T-cell (primary cell): ENCODE results near the gene CD58. TPM values are rescaled to one million over a fixed set of nuclear protein-coding genes. Genes with fewer than 3 reads are reported as not detected.
"Not testable (repeated sequence)": the region's sequence is repeated elsewhere in the genome, so short reads cannot be mapped to it uniquely, and the experiment has no call there.

Experiments used
- ATAC-seq, 4 experiments: fragments of 200-7000 bp in 3 of 4; fragments of 150-1000 bp in 1 of 4; cut with Tn5 transposase; replicated peaks in 1 of 4; 1 replicate in 3 of 4; 2 replicates in 1 of 4; pipeline ENCODE4 v1.10.0; 2021; ENCODE audit warnings: moderate library complexity in 3 of 4, mild to moderate bottlenecking in 2 of 4, moderate number of reproducible peaks in 1 of 4
- CTCF ChIA-PET, 2 donors: fragments of 300-600 bp; sonication (Branson Sonifier 250); formaldehyde crosslinking; loops; one replicate each; lab custom pipeline; 2022; ENCODE audit warnings: antibody characterized with exemption in 2 of 2; lab: Charles Lee
- POLR2A ChIA-PET, 2 donors: fragments of 300-600 bp; sonication (Branson Sonifier 250); formaldehyde crosslinking; loops; one replicate each; lab custom pipeline; 2022; ENCODE audit warnings: antibody characterized with exemption in 2 of 2; lab: Charles Lee
- DNase-seq, 35 experiments: peaks; one replicate each; pipeline versions ENCODE4 v3.0.0 to v3.0.0-alpha.2; 2013 to 2023
- H3K27ac ChIP-seq: one replicate; pipeline ENCODE4 v1.5.1; 2013; ENCODE audit warnings: low read length
- H3K27me3 ChIP-seq, 2 experiments: replicated peaks in 1 of 2; 1 replicate in 1 of 2; 2 replicates in 1 of 2; pipeline versions ENCODE4 v1.6.1 to v1.7.0; 2013; ENCODE audit warnings: low read length in 1 of 2, mixed read lengths in 1 of 2; ENCODE audit not compliant: control insufficient read depth in 2 of 2, insufficient read depth in 2 of 2; ENCODE audit errors: extremely low read depth in 1 of 2
- H3K36me3 ChIP-seq, 2 donors: 1 replicate in 1 of 2; 2 replicates in 1 of 2; pipeline versions ENCODE4 v1.6.1 to v1.7.0; 2013; ENCODE audit warnings: low read length in 1 of 2; ENCODE audit not compliant: control insufficient read depth in 2 of 2, insufficient read depth in 1 of 2; ENCODE audit errors: extremely low read depth in 1 of 2
- H3K4me1 ChIP-seq, 2 experiments: 1 replicate in 1 of 2; 2 replicates in 1 of 2; pipeline versions ENCODE4 v1.6.1 to v1.7.0; 2013; ENCODE audit warnings: low read length in 2 of 2, mixed read lengths in 1 of 2; ENCODE audit not compliant: insufficient read depth in 2 of 2, control insufficient read depth in 1 of 2; ENCODE audit errors: extremely low read depth in 1 of 2
- H3K4me3 ChIP-seq, 2 donors: 1 replicate in 1 of 2; 2 replicates in 1 of 2; pipeline versions ENCODE4 v1.5.1 to v1.7.0; 2013; ENCODE audit warnings: mild to moderate bottlenecking in 2 of 2, low read length in 1 of 2, moderate library complexity in 1 of 2; ENCODE audit not compliant: control insufficient read depth in 1 of 2; ENCODE audit errors: extremely low read depth in 1 of 2
- H3K9me3 ChIP-seq: 2 replicates; pipeline ENCODE4 v1.7.0; 2013
- H3K27ac Mint-ChIP-seq, 2 donors: one replicate each; pipeline ENCODE4 v1.8.0; 2020 to 2021; ENCODE audit warnings: mild to moderate bottlenecking in 2 of 2, mixed read lengths in 2 of 2
- H3K27me3 Mint-ChIP-seq, 2 donors: one replicate each; pipeline ENCODE4 v1.8.0; 2021 to 2022; ENCODE audit warnings: mixed read lengths in 2 of 2
- H3K36me3 Mint-ChIP-seq: one replicate; pipeline ENCODE4 v1.8.0; 2021; ENCODE audit warnings: mixed read lengths
- H3K4me1 Mint-ChIP-seq, 3 donors: one replicate each; pipeline ENCODE4 v1.8.0; 2020 to 2022; ENCODE audit warnings: mixed read lengths in 3 of 3, mild to moderate bottlenecking in 1 of 3
- H3K4me3 Mint-ChIP-seq, 3 donors: one replicate each; pipeline ENCODE4 v1.8.0; 2020 to 2022; ENCODE audit warnings: mild to moderate bottlenecking in 3 of 3, mixed read lengths in 3 of 3, moderate library complexity in 3 of 3
- H3K9me3 Mint-ChIP-seq, 3 donors: one replicate each; pipeline ENCODE4 v1.8.0; 2020 to 2022; ENCODE audit warnings: mixed read lengths in 3 of 3
- WGBS: methylation state at CpG from one replicate; pipeline ENCODE4 v1.1.5; 2013; ENCODE audit warnings: missing lambda C conversion rate; ENCODE audit not compliant: insufficient coverage; 5-methylcytosine and 5-hydroxymethylcytosine counted together
- total RNA-seq, 35 experiments: library from RNA in 6 of 35; stranded (reverse) in 6 of 35; fragments of 120-200 nt in 1 of 35; gene quantifications; one replicate each; pipeline versions ENCODE4 v1.2.1 to v1.2.4 and lab custom pipeline; 2013 to 2026

Gene CD58
- total RNA-seq, 5 donors from 2014 or later (not counting 1 experiment from before 2014, with no cell fraction given), result 8.9 to 20.5 (median 16.9) TPM

- H3K27ac ChIP-seq, POLR2A ChIA-PET, H3K4me3 Mint-ChIP-seq, H3K36me3 ChIP-seq, H3K9me3 ChIP-seq, H3K9me3 Mint-ChIP-seq, CTCF ChIA-PET, H3K27ac Mint-ChIP-seq, H3K4me1 ChIP-seq, H3K36me3 Mint-ChIP-seq, H3K4me3 ChIP-seq, H3K27me3 Mint-ChIP-seq, H3K27me3 ChIP-seq, DNase-seq: not testable (repeated sequence)
- H3K4me1 Mint-ChIP-seq, result peaks cover 11 to 12% (median 11%) of the 10 kb centered on the region in 3 donors
- no CpG with 5 or more reads among the region's 2 CpGs for WGBS
- peak in 1 of 4 experiments; percentile 20 for ATAC-seq
These were observed 38.0 kb upstream of the CD58 start for GRCh38 chr1:116608841-116609240.

DNA sequence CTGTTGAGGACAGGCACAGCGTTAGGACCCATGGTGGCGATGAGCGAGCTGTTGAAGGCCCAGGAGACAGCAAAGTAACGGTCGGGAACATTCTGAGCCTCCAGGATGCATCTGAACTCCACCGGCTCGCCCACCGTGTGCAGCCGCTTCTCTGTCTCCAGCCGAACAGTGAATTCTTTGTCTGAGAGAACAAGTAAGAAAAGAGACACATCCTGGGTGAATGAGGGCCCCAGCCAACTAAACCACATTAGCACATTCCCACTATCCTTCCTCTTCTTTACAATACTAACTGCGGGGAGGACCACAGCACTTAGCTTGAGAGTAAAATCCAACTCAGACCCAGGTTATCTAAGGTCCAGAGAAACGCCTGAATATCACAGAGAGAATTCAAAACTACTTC, 37.3 kb upstream of the CD58 start:
- H3K9me3 ChIP-seq, ATAC-seq, H3K4me3 Mint-ChIP-seq, H3K9me3 Mint-ChIP-seq, H3K27me3 ChIP-seq, H3K27ac ChIP-seq, H3K4me3 ChIP-seq, CTCF ChIA-PET, DNase-seq, H3K27ac Mint-ChIP-seq, POLR2A ChIA-PET, H3K4me1 ChIP-seq, H3K36me3 ChIP-seq, H3K27me3 Mint-ChIP-seq, H3K36me3 Mint-ChIP-seq: not testable (repeated sequence)
- peaks cover 11 to 12% (median 11%) of the 10 kb centered on the region in 3 donors for H3K4me1 Mint-ChIP-seq
- 54% methylated on average over 2 of the region's 12 CpGs for WGBS

GRCh38 chr1:116607463-116607862, 36.6 kb upstream of the CD58 start:
- H3K4me3 Mint-ChIP-seq, POLR2A ChIA-PET, H3K27ac ChIP-seq, H3K27me3 ChIP-seq, H3K36me3 Mint-ChIP-seq, CTCF ChIA-PET, H3K4me3 ChIP-seq, H3K4me1 ChIP-seq, H3K27ac Mint-ChIP-seq, H3K9me3 Mint-ChIP-seq, ATAC-seq, H3K9me3 ChIP-seq, DNase-seq, H3K36me3 ChIP-seq: not testable (repeated sequence)
- Mint-ChIP-seq H3K4me1 (peaks cover 11 to 12% (median 11%) of the 10 kb centered on the region in 3 donors), H3K27me3 (peaks cover 0 to 12% of the 10 kb centered on the region in 2 donors)
- WGBS, result no CpG with 5 or more reads among the region's 1 CpG

GRCh38 chr1:116606067-116606466, 35.2 kb upstream of the CD58 start:
- CTCF ChIA-PET, H3K9me3 ChIP-seq, H3K27ac ChIP-seq, H3K4me3 Mint-ChIP-seq, H3K9me3 Mint-ChIP-seq, H3K27me3 Mint-ChIP-seq, H3K4me3 ChIP-seq, H3K27me3 ChIP-seq, H3K36me3 ChIP-seq, H3K27ac Mint-ChIP-seq, H3K36me3 Mint-ChIP-seq, H3K4me1 ChIP-seq: not testable (repeated sequence)
- POLR2A ChIA-PET, result interaction anchor here in 1 of 2 donors (0.6 kb wide), 1 partner anchor 1001 kb away, joined by 3 read pairs; no protein-coding TSS in a partner anchor
- 100% methylated on average over 1 of the region's 8 CpGs for WGBS
- DNase-seq (peak in 3 of 35 experiments; percentile 4 to 17 (median 15)), ATAC-seq (peak; percentile 56 to 71 (median 69))
- H3K4me1 Mint-ChIP-seq, result peaks cover 11 to 12% (median 11%) of the 10 kb centered on the region in 3 donors

DNA sequence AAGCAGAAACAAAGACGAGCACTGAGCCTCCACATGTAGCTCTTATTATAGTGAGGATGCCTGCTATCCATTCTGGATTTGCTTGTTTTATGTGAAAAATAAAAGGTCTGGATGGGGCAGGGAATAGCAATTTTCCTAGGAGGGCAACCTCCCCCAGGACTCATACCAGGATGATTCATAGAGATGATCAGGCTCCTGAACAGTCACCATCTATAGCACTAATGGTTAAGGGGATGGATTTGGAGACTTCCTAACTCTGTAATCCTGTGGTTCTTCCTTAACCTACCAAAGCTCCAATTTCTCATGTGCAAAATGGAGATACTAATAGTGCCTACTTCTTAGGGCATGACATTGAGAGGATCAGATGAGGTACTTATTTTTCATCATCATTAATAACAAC, 34.5 kb upstream of the CD58 start:
- no peak overlapping the region for H3K27ac ChIP-seq
- no peak overlapping the region for H3K4me3 ChIP-seq
- ATAC-seq (no peak), DNase-seq (no peak)
- peaks cover 2 to 9% of the 10 kb centered on the region in 2 donors for H3K27me3 Mint-ChIP-seq
- H3K36me3 Mint-ChIP-seq, result no peaks in the 10 kb centered on the region
- POLR2A ChIA-PET, result no interaction called here
- no CpG with 5 or more reads among the region's 1 CpG for WGBS
- peaks cover 11 to 12% (median 11%) of the 10 kb centered on the region in 3 donors for H3K4me1 Mint-ChIP-seq
- no peaks in the 10 kb centered on the region for H3K9me3 ChIP-seq
- H3K27me3 ChIP-seq, result no peaks in the 10 kb centered on the region
- H3K27ac Mint-ChIP-seq, result no peak overlapping the region
- H3K36me3 ChIP-seq, result no peaks in the 10 kb centered on the region
- no peak overlapping the region for H3K4me3 Mint-ChIP-seq
- no peaks in the 10 kb centered on the region for H3K9me3 Mint-ChIP-seq
- CTCF ChIA-PET, result no interaction called here
- H3K4me1 ChIP-seq, result no peaks in the 10 kb centered on the region

DNA sequence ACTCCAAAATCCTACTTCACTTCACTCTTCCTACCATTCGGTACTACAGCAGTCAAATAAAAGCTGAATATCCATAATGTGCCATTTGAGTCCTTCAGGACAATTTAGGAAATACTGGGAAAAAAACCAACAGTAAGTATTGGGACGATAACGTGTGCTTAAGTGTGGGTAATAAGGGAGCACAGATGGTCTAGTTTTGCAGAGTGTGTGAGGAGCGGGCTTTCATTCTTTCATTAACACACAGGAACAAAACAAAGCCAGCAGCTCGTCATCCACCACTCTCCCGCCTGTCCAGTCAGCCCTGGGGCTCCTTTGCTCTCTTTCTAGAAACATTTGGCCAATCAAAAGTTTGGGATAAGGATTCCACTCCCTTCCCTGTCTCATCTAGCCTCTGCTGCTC, 33.6 kb upstream of the CD58 start:
- CTCF ChIA-PET, DNase-seq, H3K27ac ChIP-seq, H3K36me3 Mint-ChIP-seq, H3K27me3 ChIP-seq, H3K36me3 ChIP-seq, H3K9me3 ChIP-seq, H3K4me1 ChIP-seq, H3K4me3 Mint-ChIP-seq, H3K4me3 ChIP-seq, H3K9me3 Mint-ChIP-seq, H3K27ac Mint-ChIP-seq, ATAC-seq, H3K27me3 Mint-ChIP-seq, POLR2A ChIA-PET: not testable (repeated sequence)
- H3K4me1 Mint-ChIP-seq, result peaks cover 11 to 12% (median 11%) of the 10 kb centered on the region in 3 donors
- no CpG with 5 or more reads among the region's 6 CpGs for WGBS

DNA sequence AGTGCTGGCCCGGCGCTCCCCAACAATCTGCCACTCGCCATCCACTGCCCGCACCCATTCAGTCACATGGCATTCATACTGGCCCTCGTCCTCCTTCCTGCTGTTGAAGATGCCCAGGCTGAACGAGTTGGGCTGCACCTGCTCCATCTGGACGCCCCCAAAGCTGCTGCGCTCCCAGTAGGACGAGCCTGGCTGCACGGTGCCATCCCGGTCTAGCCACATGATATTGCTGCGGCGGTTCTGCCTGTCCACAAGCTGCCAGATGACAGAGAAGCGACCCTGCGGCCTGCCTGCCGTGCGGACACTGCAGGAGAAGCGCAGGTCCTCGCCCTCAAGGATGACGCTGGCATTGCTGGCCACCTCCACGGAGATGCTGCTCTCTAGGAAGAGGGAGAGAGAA, 32.8 kb upstream of the CD58 start:
- H3K27me3 Mint-ChIP-seq, H3K9me3 Mint-ChIP-seq, ATAC-seq, H3K9me3 ChIP-seq, H3K27me3 ChIP-seq, H3K27ac Mint-ChIP-seq, H3K36me3 ChIP-seq, POLR2A ChIA-PET, H3K27ac ChIP-seq, H3K4me3 ChIP-seq, H3K36me3 Mint-ChIP-seq, H3K4me1 ChIP-seq, CTCF ChIA-PET, DNase-seq, H3K4me3 Mint-ChIP-seq: not testable (repeated sequence)
- H3K4me1 Mint-ChIP-seq, result peaks cover 11 to 12% (median 11%) of the 10 kb centered on the region in 3 donors
- WGBS, result 80% methylated on average over 2 of the region's 21 CpGs
